Esophagus mucosa (tissue), 1 donor: ENCODE results near the gene UBE2G2. TPM values are rescaled to one million over a fixed set of nuclear protein-coding genes. Genes with fewer than 3 reads are reported as not detected.

Source experiments
- ATAC-seq: fragments of 200-7000 bp; cut with Tn5 transposase; one replicate; pipeline ENCODE4 v1.9.1; 2020
- total RNA-seq: library from RNA; stranded (reverse); gene quantifications from one replicate; pipeline ENCODE4 v1.2.4, GENCODE V29; 2023
- donor health status: DM: yes; HTN: yes; CAD: no.

The UBE2G2 gene
- 35.8 TPM for total RNA-seq

GRCh38 chr21:44801468-44802395 lies at the start of gene UBE2G2:
Gene UBE2G2, minus strand, starts transcription at chr21:44801820. Its CDS starts 72 bp downstream, at chr21:44801748.
- peak; percentile 88 for ATAC-seq

- ATAC-seq: no peak
Measured at GRCh38 chr21:44850905-44851657, 49.5 kb upstream of the UBE2G2 start.

GRCh38 chr21:44850208-44850800 lies 48.7 kb upstream of the UBE2G2 start:
- no peak for ATAC-seq

GRCh38 chr21:44849616-44850130 lies 48.1 kb upstream of the UBE2G2 start:
- no peak for ATAC-seq

- no peak for ATAC-seq
Measured at GRCh38 chr21:44848821-44849521, 47.4 kb upstream of the UBE2G2 start.

- ATAC-seq: peak; percentile 2
Measured at GRCh38 chr21:44847261-44848056, 45.8 kb upstream of the UBE2G2 start.

GRCh38 chr21:44846485-44847260 lies 45.1 kb upstream of the UBE2G2 start:
- ATAC-seq: peak; percentile 78

- no peak for ATAC-seq
Measured at GRCh38 chr21:44846224-44846484, 44.5 kb upstream of the UBE2G2 start.

GRCh38 chr21:44845418-44846223 lies 44.0 kb upstream of the UBE2G2 start:
- ATAC-seq: peak; percentile 53

GRCh38 chr21:44844256-44844655 lies 42.6 kb upstream of the UBE2G2 start:
- no peak for ATAC-seq

GRCh38 chr21:44842721-44843445 lies 41.3 kb upstream of the UBE2G2 start:
- ATAC-seq: no peak

- ATAC-seq: no peak
Measured at GRCh38 chr21:44842087-44842486, 40.5 kb upstream of the UBE2G2 start.

- no peak for ATAC-seq
Measured at GRCh38 chr21:44840771-44841170, 39.2 kb upstream of the UBE2G2 start.

- no peak for ATAC-seq
Measured at GRCh38 chr21:44838951-44839350, 37.3 kb upstream of the UBE2G2 start.

GRCh38 chr21:44838039-44838895 lies 36.6 kb upstream of the UBE2G2 start:
- ATAC-seq: peak; percentile 33

- peak; percentile 3 for ATAC-seq
Measured at GRCh38 chr21:44837537-44837936, 35.9 kb upstream of the UBE2G2 start.

- ATAC-seq: peak; percentile 77
Measured at GRCh38 chr21:44836666-44837471, 35.2 kb upstream of the UBE2G2 start.

- no peak for ATAC-seq
Measured at GRCh38 chr21:44836349-44836665, 34.7 kb upstream of the UBE2G2 start.
